Kidney tubule cell (primary cell): Measurements from ENCODE around the gene BLVRB.

Experiments
- DNase-seq: peaks from one replicate; pipeline ENCODE4 v3.0.0-alpha.2; 2018; ENCODE audit warnings: low spot score

Gene BLVRB

DNA sequence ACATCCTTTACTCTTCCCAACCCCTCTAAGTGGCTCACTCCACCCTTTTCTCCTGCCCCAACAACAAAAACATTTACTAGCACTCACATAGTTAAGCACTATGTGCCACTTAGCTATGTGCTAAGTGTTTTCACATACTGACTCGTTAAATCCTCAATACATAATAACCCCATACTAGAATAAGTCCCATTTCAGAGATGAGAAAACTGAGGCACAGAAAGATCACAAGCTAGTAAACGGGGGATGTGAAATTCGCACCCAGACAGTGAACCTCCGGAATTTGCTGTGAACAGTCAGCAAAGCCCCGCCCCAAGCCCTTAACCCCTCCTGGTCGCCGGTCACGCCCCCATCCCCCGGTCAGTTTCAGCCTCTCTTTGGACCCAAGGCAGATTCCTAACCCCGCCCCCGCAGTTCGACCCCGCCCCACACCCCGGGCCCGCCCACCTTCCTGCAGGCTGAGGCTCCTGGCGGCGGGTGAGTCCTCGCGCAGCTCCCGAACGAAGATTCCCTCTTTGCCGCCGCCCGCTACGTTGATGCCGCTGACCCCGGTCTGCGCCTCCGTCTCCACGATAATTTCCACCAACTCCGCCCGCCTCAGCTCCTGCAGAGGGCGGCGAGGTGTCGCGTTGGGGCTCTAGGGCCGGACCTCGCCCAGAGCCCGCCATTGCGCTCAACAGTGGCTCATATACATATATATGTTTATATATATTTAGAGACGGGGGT lies 62.1 kb downstream of the BLVRB start:
- DNase-seq: peak; percentile 85

DNA sequence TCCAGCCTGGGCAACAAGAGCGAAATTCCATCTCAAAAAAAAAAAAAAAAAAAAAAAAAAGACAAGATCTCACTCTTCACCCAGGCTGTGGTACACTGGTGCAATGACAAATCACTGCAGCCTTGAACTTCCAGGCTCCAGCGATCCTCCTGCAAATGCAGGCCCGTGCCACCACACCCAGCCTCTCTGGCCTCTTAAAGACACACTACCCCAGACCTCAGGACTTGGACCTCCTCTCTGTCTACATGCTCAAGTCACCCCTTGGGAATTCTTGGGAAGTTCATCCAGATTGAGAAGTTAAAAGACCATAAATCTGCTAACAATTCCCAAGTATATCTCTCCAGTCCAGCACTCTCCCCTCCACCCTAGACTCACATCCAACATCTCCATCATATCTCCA lies 65.0 kb downstream of the BLVRB start:
- DNase-seq: no peak

DNA sequence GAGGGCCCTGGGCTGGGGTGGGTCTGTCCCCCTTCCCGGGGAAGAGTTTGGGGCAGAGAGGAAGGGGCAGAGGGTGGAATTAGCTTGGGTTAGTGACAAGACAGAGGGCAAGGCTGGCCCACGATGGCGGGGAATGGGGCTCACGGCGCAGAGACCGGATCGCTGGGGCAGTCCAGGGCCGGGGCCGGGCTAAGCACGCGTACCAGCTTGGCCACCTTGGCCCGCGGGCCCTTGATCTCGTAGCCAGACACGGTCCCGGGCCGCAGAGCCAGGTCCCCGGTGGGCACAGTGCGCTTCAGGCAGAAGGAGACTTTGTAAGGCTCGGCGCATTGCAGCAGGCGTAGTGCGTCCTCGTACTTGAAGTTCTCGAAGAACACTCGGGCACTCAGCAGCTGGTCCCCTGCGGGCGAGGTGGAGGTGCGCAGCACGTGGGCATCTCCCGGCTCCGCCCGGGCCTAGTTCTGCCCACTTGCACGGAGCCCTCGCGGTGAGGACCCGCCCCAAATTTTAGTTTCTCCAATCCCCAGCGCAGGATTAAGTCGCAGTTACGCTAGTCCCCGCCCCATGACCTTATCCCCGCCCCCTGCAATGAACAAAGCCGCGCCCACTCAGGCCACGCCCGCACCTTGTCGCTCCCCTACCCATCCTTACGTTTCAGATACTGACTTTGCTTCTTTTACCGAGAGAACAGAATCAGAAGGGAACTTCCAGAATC lies 67.0 kb downstream of the BLVRB start:
- DNase-seq: no peak
